Measurements from ENCODE around the gene CCDC63. TPM values are rescaled to one million over a fixed set of nuclear protein-coding genes. Genes with fewer than 3 reads are reported as not detected.
A peak's percentile ranks its signal among the peaks of the same experiment; 100 is the strongest.

Gene CCDC63
- total RNA-seq, 1 experiment from 2014 or later, result not detected

DNA sequence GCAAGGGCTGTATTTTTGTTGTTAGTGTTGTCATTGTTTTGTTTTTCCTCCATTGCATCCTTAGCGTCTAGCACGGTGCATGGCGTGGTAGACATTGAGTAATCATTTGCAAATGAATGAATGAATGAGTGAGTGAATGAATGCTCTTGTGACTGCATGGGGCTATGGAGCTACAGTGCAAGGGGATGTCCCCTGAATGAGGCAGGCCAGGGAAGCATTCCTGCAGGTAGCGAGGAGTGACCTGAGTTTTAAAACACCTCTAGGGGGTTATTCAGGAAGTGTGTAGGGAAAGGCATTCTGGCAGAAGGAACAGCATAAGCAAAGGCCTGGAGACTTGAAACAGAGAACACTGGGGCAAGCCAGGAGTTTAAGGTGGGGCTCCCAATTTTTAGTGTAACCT is 56.7 kb downstream of the CCDC63 start:
- no peak for DNase-seq
- Histone ChIP-seq H3K4me3 (no peak overlapping the region), H3K27me3 (no peaks in the 10 kb centered on the region), H3K9me3 (no peaks in the 10 kb centered on the region), H3K36me3 (no peaks in the 10 kb centered on the region)

DNA sequence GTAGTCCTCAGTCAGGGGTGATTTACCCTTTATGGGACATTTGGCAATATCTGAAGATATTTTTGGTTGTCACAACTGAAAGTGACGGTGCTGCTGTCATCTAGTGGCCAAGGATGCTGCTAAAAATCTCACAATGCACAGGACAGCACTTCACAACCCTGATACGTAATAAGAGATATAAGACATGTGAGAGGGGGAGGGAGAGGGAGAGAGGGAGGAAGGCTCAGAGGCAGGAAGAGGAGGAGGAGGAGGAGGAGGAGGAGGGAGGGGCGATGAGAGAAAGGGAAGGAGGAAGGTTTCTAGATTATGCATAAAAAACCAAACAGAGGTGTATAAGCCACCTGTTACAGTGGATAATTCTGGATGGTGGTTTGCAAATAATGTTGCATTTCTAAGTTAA is 59.3 kb downstream of the CCDC63 start:
- Histone ChIP-seq H3K9me3 (no peaks in the 10 kb centered on the region), H3K4me3 (no peak overlapping the region), H3K27me3 (no peaks in the 10 kb centered on the region), H3K36me3 (no peaks in the 10 kb centered on the region)
- no peak for DNase-seq

DNA sequence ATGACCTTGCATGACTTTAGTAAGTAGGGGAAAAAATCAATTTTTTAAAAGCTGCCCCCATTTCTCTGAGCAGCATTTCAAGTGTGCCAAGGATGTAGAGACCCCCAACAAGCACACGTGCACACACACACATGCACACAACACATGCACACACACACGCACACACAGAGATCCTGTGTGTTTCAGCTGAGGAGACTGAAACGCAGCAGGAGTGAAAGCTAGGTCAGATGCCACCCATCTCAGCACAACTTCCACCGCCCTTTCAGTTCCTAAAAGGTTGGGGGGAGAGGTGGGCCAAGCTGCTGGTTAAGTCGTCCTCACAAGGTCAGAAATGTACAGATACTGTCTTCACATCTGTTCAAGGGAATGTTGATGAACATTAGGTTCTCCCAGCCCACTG is 59.7 kb downstream of the CCDC63 start:
- Histone ChIP-seq H3K4me3 (no peak overlapping the region), H3K27me3 (no peaks in the 10 kb centered on the region), H3K9me3 (no peaks in the 10 kb centered on the region), H3K36me3 (no peaks in the 10 kb centered on the region)
- DNase-seq, result no peak

DNA sequence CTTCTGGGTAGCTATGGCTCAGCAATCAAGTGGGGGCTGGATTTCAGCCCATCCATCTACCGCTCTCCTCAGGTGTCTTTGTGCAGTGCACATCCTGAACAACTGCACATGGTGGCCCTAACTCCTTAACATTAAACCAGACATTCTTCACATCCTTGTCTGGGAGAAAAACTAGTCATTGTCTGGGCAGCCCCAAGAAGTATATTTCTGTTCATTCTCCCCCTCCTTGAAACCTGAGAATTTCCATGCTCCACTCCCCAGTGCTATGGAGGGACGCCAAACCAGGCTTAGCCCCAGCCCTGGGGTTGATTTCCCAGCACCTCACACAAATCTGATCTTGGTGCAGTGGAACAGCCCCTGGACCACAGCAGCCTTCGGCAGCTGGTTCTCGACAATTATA is 60.2 kb downstream of the CCDC63 start:
- H3K4me3 ChIP-seq, result no peak overlapping the region
- H3K36me3 ChIP-seq, result no peaks in the 10 kb centered on the region
- no peaks in the 10 kb centered on the region for H3K9me3 ChIP-seq
- no peak for DNase-seq
- H3K27me3 ChIP-seq, result no peaks in the 10 kb centered on the region

DNA sequence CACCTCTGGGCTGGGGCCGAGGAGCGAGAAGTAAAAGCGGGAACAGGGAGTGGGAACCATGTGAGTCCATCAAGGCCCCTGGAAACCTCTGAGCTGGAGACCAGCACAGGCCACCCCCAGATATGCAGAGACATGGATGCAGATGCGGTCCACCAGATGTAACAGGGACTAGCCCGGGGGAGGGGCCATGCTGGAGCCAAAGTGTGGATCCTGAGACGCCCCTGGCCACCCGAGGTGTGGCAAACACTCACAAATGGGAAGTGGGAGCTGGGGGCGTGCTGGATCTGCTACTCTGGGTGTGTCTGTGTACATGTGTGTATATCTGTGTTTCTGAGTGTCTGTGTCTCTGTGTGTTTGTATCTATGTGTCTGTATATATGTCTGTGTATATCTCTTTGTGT is 60.8 kb downstream of the CCDC63 start:
- Histone ChIP-seq H3K27me3 (no peaks in the 10 kb centered on the region), H3K9me3 (no peaks in the 10 kb centered on the region), H3K4me3 (no peak overlapping the region), H3K36me3 (no peaks in the 10 kb centered on the region)
- DNase-seq, result no peak

DNA sequence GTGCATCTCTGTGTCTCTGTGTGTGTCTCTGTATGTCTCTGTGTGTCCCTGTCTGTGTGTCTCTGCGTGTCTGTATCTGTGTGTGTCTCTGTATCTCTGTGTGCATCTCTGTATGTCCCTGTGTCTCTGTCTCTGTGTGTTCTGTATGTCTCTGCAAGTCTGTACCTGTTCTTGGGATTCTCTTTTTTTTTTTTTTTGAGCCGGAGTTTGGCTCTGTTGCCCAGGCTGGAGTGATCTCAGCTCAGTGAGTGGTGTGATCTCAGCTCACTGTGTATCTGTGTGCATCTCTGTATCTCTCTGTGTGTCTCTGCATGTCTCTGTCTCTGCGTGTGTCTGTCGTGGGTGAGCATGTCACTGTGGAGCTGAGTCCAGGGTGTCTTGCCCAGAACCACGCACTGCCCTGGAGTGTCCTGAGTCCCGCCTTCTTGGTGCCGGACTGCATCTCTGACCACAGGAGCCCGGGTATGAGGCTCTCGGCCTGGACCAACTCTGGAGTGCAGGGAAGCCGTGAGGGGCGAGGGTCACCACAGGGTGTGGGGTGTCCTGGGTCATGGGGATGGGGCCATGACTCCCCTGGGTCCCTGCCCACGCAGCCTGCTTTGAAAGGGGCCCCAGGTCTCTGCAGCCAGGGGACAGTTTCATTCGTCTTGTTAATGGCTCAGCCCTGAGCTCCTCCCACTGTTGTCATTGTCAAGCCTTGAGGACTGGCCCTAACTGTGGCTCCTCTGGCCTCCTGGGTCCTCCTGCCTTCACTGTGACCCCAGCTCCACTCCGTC is 61.8 kb downstream of the CCDC63 start:
- Histone ChIP-seq H3K27me3 (no peaks in the 10 kb centered on the region), H3K4me3 (no peak overlapping the region), H3K9me3 (no peaks in the 10 kb centered on the region), H3K36me3 (no peaks in the 10 kb centered on the region)
- DNase-seq, result no peak

DNA sequence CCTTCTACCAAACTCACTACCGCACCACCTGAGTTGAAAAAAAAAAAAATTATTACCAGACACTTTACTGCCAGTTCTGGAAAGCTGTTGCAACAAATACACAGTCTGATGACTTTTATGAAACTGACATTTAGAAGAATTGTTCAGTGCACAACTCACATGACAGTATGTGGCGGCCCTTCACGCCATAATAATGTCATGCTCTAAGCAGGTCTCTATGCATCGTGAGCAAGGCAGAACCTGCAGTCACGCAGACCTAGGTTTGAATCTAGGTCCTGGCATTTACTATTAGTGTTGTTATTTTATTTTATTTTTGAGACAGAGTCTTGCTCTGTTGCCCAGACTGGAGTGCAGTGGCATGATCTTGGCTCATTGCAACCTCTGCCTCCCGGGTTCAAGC is 65.5 kb downstream of the CCDC63 start:
- DNase-seq, result no peak

DNA sequence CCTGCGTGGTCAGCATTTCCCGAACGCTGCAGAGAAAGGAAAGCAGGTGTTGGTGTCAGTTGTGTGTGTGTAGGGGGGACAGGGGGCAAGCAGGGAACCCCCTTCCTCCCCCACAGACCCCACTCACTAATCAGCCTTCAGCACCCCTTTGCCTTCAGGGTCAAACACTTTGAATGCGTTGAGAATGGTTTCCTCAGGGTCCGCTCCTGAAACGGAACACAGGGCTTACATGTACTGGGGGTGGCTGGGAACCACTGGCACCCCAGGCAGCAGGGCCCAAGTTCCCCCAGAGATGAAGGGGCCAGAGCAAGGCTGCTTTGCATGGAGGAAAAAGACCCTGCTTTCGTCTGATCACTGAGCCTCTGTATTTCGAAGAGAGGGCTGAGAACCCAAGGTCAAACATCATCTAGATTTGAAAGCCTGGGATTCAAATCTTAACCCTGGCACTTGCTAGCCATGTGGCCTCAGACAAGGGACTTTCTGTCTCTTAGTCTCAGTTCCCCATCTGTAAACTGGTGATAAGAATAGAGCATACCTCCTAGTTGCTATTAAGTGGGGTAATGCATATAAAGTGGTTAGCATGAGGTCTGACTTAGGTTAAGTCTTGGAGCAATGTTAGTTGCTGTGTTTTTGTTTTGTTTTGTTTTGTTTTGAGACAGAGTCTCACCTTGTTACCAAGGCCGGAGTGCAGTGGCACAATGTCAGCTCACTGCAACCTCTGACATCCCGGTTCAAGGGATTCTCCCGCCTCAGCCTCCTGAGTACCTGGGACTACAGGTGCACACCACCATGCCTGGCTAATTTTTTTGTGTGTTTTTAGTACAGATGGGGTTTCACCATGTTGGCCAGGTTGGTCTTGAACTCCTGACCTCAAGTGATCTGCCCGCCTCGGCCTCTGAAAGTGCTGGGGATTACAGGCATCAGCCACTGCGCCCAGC is 66.6 kb downstream of the CCDC63 start:
- Histone ChIP-seq H3K36me3 (no peaks in the 10 kb centered on the region), H3K4me3 (no peak overlapping the region), H3K27me3 (no peaks in the 10 kb centered on the region), H3K9me3 (no peaks in the 10 kb centered on the region)
- no peak for DNase-seq

More for the DNA sequence above, 65.5 kb downstream of the CCDC63 start:
- Histone ChIP-seq H3K36me3 (no peaks in the 10 kb centered on the region), H3K27me3 (no peaks in the 10 kb centered on the region), H3K9me3 (no peaks in the 10 kb centered on the region), H3K4me3 (no peak overlapping the region)

DNA sequence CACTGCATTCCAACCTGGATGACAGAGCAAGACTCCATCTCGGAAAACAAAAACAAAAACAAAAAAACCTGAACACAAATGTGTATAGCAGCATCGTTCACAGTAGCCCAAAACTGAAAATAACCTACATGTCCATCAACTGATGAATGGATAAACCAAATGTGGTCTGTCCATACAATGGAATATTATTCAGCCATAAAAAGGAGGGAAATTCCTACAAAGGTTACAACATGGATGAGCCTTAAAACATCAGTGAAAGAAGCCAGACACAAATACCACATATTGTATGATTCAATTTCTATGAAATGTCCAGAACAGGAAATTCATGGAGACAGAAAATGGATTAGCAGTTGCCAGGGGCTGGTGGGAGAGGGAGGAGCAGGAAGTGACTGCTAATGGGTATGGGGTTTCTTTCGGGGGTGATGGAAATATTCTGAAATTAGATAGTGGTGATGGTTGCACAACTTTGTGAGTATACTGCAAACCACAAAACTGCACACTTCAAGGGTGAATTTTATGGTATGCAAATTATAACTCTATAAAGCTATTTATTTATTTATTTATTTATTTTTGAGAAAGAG is 69.6 kb downstream of the CCDC63 start:
- H3K36me3 ChIP-seq, result no peaks in the 10 kb centered on the region
- no peak for DNase-seq
- no peaks in the 10 kb centered on the region for H3K27me3 ChIP-seq
- H3K4me3 ChIP-seq, result no peak overlapping the region
- H3K9me3 ChIP-seq, result no peaks in the 10 kb centered on the region

DNA sequence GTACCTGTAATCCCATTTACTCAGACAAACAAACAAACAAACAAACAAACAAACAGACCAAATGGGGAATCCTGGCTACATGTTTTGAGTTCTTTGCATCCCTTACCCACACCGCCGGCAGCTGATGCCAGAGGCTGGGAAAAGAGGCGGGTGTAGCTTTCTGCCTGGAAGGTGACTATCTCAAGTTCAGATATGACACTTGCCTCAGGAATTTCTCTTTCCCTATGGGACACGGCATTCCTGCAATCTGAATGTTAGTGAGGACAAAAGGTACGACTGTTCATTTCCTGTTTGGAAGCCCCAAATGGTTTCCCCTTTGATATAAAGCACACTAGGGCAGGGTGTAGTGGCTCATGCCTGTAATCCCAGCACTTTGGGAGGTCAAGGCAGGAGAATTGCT is 70.7 kb downstream of the CCDC63 start:
- DNase-seq, result peak; percentile 33
- no peak overlapping the region for H3K4me3 ChIP-seq
- H3K36me3 ChIP-seq, result no peaks in the 10 kb centered on the region
- H3K9me3 ChIP-seq, result no peaks in the 10 kb centered on the region
- no peaks in the 10 kb centered on the region for H3K27me3 ChIP-seq

DNA sequence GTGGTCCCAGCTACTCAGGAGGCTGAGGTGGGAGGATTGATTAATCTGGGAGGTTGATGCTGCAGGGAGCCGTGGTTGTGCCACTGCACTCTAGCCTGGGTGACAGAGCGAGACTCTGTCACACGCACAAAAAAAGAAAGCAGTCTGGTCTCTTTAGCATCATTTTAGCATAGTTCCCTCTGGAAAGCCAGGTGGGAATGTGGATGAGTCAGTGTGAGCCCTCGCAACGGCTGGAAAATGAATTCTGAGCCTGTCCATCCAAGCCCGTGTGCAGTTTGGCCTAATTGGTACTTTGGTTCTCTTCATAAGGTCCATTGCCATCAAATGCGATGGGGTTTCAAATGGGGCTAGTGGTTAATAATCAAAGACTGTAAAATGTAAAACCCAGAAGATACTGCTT is 71.2 kb downstream of the CCDC63 start:
- Histone ChIP-seq H3K9me3 (no peaks in the 10 kb centered on the region), H3K36me3 (no peaks in the 10 kb centered on the region), H3K27me3 (no peaks in the 10 kb centered on the region), H3K4me3 (no peak overlapping the region)
- no peak for DNase-seq

DNA sequence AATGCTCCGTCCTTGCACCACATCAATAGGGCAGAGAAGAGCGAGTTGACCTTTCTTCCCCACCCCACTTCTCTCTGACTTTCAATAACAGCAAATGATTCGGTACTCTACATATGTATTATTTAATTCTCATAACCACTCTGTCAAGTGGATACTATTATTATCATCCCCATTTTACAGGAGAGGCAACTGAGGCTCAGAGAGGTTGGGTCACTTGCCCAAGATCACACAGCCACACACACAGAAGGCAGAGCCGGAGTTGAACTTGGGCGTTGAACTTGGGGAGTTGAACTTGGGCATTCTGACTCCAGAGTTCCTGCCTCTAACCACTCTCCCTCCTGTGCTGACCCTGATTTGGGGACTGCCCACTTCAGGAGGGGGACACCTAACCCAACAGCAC is 72.9 kb downstream of the CCDC63 start:
- no peak for DNase-seq
- Histone ChIP-seq H3K36me3 (no peaks in the 10 kb centered on the region), H3K4me3 (no peak overlapping the region), H3K27me3 (no peaks in the 10 kb centered on the region), H3K9me3 (no peaks in the 10 kb centered on the region)

DNA sequence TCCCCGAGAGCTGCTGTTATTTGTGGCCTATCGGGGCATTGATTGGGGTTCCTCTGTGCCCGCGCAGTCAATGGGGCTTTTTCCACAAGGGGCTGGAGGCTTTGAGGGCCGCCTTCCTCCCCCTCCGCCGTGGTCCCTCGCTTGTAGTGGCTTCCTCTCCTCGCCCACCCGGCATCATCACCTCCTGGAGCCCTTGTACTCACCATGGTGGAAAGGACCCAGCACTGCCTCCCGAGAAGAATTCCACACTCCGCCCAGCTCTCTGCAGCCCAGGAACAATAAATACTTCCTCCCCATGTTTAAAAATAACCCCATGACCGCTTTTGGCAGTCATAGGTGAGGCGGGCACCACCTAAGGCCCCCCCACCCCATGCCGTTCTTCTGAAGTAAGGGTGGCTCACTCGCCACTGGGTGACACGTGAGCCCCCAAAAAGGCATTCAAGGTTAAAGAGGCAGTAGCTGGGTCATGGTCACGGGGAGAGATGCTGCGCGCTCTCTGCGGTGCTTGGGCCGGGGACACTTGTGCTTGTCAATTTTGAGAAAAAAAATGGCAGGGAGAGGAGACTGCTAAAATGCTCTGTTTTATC is 73.6 kb downstream of the CCDC63 start, which contains the start of gene MYL2:
Gene MYL2 (minus strand): TSS at position 256 of the 587 bp plus-strand sequence. CDS start 50 bp downstream, at position 206.
- no peaks in the 10 kb centered on the region for H3K9me3 ChIP-seq
- no peak within 1 kb of the TSS for H3K4me3 ChIP-seq
- no peak for DNase-seq
- H3K36me3 ChIP-seq, result no peaks in the 10 kb centered on the region
- no peaks in the 10 kb centered on the region for H3K27me3 ChIP-seq

DNA sequence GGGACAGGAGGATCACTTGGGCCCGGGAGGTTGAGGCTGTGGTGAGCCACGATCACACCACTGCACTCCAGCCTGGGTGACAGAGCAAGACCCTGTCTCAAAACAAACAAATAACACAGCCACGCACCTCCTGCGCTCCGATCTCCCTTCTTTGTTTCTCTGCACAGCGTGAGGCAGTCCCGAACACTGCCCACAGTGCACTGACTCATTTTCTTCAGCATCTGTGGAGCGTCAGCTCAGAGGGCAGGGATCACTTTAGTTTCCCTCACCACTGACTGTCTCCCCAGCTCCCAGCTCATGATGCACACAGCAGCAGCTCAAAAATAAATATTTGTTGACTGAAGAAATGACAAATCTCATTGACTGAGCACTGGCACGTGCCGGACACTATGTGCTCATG is 74.5 kb downstream of the CCDC63 start:
- no peaks in the 10 kb centered on the region for H3K27me3 ChIP-seq
- DNase-seq, result peak; percentile 59
- no peaks in the 10 kb centered on the region for H3K9me3 ChIP-seq
- no peak overlapping the region for H3K4me3 ChIP-seq
- H3K36me3 ChIP-seq, result no peaks in the 10 kb centered on the region

DNA sequence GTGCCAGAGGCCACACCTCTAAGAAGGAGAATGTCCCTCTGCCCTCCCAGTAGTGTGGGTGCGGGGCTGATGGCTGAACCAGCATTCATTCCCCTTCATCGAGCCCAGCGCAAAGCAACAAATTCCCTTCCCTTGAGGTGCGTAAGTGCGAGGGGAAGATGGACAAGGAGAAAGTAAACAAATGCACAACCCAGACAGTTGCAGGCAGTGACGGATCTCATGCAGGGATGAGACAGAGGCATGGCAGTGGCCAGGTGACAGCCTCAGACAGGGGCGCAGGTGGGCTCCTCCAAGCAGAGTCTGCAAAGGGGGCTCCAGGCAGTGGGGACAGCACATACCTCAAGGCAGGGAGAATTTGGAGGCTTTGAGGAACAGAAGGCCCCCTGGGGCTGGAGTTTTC is 75.9 kb downstream of the CCDC63 start:
- H3K27me3 ChIP-seq, result no peaks in the 10 kb centered on the region
- no peaks in the 10 kb centered on the region for H3K9me3 ChIP-seq
- no peak for DNase-seq
- H3K4me3 ChIP-seq, result no peak overlapping the region
- no peaks in the 10 kb centered on the region for H3K36me3 ChIP-seq

DNA sequence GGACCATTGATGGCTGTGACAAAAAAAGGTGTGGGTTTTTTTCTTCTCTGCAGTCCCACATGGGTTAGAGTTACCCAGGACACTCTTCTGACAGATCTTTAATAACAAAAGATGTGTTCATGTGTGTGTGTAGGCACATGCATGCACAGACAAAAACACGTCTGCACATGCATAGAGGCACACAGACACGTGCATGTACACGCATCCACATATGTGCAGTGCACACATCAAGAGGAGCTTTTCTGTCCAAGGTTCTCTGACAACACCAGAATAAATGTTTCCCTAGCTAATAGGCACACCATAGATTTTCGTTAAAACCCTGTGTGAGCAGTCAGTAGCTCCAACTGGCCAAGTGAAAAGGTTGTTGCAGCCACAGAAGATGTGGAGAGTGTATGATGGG is 76.4 kb downstream of the CCDC63 start:
- Histone ChIP-seq H3K9me3 (no peaks in the 10 kb centered on the region), H3K4me3 (no peak overlapping the region), H3K36me3 (no peaks in the 10 kb centered on the region), H3K27me3 (no peaks in the 10 kb centered on the region)
- DNase-seq, result no peak
